GM19351 (cell line): ENCODE measurements around the gene CA12.

Source experiments
- ATAC-seq: cut with Tn5 transposase; IDR thresholded peaks from one replicate; pipeline ENCODE4 v1.9.1; 2021; ENCODE audit warnings: mild to moderate bottlenecking, moderate library complexity; ENCODE audit not compliant: unreplicated experiment

Gene CA12

DNA sequence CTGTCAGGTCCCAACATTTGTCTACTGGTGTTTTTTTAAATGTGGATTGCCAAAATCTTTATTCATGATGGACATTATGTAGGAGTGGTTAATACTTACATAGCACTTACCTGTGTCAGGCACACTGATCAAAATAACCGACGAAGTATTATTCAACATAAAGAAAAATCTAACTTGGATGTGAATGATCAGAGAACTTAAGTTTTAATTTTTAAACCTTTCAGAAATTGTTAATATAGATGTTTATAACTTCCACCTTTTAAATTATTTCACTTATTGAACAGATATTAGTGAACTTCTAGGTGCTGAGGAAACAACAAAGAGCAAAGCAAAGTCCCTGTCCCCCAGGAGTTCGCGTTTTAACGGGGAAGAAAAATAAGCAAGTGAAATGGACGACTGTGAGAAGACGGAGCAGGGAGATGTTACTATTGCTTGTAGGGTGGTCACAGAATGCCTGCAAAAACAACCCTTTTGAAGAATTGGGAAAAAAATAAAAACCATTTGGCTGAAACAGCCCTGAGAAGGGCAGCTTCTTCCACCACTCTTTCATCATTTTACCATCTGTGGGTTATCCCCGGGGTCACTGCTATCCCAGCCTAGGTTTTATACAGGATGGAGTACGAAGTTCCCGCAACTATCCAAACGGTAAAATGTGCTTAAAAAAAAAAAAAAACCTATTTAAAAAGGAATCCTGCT lies 105.2 kb downstream of the CA12 start:
- peak; percentile 2 for ATAC-seq

DNA sequence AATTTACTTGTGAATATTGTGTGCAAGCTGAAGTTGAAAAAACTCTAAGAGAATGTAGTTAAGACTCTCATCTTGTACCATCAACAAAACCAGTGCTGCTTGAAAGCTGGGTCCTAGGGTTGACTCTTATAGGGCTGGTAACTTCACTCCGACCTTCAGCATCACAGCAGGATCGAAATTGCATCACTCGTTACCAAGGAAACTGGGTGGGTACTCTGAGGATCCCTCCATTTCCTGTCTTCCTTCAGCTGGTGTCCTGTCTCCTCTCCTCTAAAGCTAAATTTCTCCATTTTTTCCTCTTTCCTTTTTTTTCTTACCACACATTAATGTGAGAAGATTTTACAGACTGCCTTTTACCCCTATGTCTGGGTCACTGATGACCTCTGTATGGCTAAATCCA lies 107.2 kb downstream of the CA12 start:
- ATAC-seq, result no peak
